ENCODE data around the gene NXPH3.

The NXPH3 gene

DNA sequence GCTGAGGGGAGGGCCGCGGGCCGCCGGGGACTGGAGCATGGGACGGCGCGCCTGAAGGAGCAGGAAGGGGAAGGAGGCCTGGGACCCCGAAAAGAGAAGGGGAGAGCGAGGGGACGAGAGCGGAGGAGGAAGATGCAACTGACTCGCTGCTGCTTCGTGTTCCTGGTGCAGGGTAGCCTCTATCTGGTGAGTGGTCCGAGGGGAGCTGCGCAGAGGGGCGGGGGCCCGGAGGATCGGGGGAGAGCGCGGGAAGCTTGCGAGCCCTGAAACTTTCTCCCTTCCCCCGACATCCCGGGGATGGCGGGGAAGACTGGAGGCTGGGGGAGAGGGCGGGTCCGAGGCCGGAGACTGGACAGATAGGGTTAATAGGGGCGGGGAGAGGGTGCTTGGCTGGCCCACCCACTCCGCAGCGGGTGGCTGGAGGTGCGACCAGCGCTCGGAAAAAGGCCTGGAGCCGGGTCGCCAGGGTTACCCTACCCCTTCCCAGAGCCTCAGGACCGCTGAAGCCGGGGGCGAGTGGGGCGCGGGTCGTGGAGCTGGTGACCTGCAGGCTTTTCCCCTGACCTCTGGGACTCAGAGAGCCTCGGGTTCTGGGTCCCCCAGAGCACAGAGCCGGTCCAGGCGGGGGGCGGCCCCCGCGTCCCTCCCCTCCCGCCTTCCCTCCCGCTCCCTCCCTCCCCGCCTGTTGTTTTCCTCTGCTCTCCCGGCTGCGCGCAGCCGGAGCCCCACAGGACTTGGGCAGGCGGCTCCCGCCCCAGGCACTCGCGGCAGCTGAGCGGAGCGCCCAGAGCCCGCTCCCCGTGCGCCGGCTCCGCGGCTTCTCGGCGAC lies 631 bp downstream of the NXPH3 start:
- DNase-seq: no peak

DNA sequence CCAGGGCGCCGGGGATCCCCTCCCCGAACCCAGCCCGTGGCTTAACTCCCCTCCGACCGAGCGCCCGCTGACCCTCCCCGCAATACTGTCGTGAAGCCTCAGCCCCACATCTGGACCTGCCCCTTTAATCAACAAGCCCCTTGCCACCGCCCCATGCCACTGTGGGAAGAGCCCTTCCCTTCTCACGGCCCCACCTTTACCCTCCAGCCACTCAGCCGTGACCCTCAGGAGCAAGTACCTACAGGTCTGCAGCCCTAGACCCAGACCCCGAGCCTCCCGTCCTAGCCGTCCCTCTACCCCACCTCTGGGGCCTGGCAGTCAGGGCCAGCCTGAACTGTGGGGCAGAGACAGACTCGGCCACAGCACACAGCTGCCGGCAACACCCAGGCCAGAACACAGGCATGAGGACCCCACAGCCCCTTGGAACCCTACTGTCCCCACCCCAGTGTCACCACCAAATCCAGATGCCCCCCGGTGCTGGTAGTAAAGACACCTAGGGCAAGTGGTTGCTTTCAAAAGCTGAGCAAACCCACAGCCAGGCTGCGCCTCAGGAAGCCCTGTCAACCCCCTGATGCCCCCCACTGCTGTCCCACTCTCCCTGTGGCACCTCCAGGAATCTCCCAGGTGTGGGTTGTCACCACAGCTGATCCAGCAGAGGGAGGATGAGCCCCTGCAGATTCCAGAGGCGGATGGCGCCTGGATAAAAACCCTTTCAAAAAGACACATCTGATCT lies 1.4 kb downstream of the NXPH3 start:
- no peak for DNase-seq

DNA sequence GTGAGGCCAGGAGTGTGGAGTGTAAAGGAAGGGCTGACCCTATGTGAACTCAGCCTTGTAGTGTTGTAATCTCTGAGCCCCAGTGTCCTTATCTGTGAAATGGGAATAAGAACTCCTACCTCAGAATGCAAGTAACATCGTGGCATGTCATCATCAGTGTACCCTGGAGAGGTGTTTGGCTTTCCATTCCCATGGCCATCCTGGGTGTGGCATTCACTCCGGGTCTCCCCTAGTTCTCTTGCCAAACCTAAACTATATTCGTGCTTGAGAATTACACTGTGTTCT lies 1.9 kb downstream of the NXPH3 start:
- no peak for DNase-seq

DNA sequence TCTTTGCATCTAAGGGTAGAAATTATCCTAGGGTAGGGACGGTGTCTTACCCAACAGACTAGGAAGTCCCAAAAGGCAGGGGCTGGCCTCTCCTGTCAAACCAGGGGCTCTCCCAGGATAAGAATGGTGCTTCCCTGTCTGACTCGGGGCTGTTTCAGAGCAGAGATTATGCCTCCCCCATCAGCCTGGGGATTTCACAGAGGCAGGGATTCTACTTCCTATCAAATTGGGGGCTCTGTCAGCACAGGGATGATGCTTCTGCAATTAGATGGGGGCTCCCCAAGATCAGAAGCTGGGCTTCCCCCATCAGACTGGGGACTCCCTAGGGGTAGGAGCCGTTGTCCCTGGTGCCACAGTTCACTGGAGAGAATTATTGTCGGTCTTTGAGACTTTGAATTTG lies 2.3 kb downstream of the NXPH3 start:
- DNase-seq: no peak

DNA sequence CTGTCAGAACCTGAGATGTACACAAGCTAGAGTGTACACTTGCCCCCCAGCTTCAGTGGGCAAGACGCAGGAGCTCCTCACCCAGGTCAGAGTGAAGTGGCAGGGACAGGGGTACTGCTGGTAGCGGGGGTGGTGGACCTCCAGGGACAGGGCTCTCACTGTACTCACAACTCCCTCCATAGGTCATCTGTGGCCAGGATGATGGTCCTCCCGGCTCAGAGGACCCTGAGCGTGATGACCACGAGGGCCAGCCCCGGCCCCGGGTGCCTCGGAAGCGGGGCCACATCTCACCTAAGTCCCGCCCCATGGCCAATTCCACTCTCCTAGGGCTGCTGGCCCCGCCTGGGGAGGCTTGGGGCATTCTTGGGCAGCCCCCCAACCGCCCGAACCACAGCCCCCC lies 2.7 kb downstream of the NXPH3 start:
- no peak for DNase-seq

DNA sequence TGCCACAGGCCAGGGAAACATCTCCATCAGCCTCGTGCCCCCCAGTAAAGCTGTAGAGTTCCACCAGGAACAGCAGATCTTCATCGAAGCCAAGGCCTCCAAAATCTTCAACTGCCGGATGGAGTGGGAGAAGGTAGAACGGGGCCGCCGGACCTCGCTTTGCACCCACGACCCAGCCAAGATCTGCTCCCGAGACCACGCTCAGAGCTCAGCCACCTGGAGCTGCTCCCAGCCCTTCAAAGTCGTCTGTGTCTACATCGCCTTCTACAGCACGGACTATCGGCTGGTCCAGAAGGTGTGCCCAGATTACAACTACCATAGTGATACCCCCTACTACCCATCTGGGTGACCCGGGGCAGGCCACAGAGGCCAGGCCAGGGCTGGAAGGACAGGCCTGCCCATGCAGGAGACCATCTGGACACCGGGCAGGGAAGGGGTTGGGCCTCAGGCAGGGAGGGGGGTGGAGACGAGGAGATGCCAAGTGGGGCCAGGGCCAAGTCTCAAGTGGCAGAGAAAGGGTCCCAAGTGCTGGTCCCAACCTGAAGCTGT lies 3.4 kb downstream of the NXPH3 start:
- no peak for DNase-seq

DNA sequence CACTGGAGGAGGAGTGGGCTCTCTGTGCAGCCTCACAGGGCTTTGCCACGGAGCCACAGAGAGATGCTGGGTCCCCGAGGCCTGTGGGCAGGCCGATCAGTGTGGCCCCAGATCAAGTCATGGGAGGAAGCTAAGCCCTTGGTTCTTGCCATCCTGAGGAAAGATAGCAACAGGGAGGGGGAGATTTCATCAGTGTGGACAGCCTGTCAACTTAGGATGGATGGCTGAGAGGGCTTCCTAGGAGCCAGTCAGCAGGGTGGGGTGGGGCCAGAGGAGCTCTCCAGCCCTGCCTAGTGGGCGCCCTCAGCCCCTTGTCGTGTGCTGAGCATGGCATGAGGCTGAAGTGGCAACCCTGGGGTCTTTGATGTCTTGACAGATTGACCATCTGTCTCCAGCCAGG lies 3.9 kb downstream of the NXPH3 start:
- no peak for DNase-seq

DNA sequence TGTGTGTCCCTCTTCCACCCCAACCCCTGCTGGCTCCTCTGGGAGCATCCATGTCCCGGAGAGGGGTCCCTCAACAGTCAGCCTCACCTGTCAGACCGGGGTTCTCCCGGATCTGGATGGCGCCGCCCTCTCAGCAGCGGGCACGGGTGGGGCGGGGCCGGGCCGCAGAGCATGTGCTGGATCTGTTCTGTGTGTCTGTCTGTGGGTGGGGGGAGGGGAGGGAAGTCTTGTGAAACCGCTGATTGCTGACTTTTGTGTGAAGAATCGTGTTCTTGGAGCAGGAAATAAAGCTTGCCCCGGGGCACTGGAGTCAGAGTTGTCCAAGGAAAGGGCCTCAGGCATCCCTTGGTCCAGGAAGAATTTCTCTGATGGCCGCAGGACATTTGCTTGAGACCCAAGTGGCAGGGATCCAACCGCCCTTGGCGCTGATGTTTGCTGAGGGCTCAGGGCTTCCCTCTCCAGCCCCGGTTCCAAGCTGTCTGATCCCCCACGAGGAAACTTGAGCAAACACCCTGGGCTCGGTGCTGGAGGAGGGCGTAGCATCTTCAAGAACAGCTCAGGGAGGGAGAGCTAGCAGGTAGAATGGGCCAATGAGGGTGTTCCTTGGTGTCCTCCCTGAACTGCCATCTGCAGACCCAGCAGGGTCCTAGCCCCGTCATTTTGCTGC lies 4.5 kb downstream of the NXPH3 start:
- no peak for DNase-seq

DNA sequence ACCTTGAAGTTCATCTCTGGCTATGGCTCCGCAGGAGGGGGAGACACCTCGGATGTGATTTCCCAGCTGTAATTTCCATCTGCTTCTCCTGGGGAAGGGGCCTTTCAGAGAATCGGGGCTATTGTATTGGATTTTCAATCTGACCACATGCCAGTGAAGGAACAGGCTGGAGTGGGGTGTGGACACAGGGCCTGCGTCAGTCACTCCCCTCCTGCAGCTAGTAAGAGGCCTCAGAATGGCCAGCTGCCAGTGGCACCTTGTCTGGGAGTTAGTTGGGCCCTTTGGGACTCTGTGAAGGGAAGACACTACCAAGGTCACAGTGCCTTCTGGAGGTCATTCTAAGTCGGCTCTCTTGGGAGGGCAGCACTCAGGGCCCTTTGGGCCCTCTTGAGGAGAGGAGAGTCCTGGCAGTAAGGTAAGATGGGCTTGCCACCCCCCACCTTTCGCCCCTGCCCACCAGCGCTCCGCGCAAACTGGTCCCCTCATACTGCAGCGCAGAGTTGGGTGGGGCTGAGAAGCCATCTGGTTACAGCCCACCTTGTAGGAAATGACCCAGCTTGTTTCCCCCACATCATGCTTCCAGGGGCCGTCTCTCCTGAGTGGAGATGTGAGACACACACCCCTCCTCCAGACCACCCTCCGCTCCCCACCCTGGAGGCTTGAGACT lies 5.4 kb downstream of the NXPH3 start:
- DNase-seq: no peak

DNA sequence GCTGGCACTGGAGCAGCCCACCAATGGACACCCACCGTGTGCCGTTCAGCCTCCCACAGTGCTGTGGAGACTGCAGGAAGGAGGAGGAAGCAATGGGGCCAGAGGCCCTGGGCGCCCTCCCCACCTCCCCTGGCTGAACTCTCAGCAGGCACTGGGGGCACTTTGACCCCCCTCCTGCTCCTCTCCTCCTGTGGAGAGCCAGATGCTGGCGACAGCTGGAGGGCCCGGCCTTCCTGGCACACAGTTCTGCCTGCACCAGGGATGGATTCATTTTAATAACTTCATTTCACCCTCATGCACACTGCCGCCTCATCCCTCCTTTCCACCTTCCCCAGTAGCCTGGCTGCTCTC lies 6.0 kb downstream of the NXPH3 start:
- DNase-seq: no peak

DNA sequence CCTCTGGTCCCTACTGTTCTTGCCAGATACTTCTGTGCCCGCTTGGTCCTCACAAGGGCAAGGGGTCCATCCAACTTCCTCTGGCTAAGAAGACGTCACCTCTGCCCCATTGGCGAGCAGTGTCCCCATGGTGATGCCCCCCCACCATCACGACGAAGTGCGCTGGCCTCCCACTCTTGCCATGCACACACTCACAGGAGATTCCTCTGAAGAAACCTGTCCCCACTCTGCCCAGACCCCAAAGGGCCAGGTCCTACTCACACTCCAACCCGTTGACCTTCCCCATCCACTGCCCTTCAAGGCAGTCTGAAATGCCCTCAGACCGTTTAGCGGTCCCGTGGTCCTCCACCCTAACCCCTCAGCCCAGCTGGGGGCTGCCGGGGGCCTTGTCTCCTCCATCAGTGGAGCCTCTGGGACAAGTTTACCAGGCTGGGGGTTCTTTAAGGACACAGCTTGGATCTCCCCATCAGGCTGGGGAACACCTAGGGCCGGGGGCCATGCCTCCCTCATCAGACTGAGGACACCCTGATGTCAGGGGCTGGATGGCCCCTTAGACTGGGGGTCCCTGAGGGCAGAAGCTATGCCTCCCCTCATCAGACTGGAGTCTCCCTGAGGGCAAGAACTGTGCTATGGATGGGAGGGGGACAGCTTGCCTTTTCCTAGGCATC lies 6.5 kb downstream of the NXPH3 start:
- no peak for DNase-seq

DNA sequence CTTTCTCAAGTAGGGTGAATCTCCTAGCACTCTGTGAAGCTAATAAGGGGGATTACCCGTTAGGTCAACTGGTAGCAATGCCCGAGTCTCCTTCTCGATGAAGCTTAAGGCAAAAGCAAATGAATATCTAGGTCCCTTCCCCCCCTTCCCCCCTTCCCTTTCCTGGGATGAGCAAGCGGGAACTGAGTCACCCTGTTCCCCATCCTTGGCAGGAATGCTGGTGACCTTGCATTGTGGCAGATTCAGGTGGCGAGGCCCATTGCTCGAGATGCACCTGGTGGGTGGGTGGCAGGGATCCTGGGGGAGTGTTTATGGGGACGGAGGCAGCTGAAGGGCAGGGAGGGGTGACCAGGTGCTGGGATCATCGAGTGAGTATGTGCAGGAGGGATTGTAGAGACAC lies 7.1 kb downstream of the NXPH3 start:
- no peak for DNase-seq

DNA sequence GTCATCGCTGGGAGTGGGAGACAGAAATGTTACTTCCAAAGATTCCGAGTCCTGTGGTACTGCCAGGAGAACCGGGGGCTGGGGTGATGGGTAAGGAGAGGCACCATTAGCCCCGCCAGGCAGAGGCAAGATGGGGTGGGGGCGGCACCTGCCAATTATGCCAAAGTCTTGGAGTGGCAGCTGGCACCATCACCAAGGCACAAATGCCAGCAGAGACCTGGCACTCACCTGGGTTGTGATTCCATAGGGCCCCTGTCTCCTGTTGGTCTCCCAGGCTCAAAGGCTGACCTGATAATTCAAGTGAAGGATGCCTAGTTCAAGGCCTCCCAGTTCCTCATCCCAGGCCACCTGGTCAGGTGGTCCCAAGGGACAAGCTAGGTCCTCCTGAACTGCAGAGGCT lies 7.6 kb downstream of the NXPH3 start:
- no peak for DNase-seq

DNA sequence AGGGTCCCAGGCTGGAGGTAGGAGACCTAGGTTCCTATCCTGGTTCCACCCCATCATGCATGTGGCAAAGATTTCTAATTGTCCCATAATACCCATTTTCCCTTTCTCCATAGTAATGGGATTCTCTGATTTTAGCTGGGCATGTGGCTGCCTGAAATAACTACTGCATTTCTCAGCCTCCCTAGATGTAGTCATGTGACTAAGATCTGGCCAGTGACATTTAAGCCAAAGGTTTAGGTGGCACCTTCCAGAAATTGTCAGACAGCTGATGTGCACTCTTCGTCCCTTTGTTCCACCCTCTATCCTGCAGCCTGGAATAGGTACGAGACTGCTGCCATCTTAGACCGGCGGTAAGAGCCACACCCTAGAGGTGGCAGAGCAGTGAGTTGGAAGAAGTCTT lies 8.2 kb downstream of the NXPH3 start:
- no peak for DNase-seq

DNA sequence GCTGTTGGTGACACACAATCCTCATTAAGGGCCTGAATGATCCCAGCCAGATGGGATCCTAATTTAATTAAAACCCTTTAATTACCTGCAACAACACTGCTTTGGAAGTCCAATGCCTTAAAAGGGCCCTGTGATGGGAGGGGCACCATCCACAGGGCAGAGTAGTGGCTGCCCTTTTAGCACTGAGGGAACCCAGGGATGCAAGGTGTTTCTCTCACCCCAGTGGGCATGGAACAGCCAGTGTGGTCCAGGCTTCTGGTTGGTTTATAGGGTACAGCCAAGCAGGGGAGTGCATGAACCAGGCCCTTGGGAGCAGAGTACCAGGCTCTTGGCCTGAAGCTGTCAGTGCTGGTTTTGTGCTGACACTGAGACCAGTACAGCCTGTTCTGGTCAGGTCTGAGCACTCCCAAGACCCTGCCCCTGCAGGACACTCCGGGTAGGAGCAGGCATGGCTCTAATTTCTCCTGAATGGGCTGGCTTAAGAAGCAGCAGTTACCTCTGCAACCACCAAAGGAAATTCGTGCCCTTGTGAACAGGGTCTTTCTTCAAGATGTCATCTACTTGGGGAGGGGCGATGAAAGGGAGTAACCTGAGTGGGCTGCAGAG lies 9.9 kb downstream of the NXPH3 start:
- no peak for DNase-seq

DNA sequence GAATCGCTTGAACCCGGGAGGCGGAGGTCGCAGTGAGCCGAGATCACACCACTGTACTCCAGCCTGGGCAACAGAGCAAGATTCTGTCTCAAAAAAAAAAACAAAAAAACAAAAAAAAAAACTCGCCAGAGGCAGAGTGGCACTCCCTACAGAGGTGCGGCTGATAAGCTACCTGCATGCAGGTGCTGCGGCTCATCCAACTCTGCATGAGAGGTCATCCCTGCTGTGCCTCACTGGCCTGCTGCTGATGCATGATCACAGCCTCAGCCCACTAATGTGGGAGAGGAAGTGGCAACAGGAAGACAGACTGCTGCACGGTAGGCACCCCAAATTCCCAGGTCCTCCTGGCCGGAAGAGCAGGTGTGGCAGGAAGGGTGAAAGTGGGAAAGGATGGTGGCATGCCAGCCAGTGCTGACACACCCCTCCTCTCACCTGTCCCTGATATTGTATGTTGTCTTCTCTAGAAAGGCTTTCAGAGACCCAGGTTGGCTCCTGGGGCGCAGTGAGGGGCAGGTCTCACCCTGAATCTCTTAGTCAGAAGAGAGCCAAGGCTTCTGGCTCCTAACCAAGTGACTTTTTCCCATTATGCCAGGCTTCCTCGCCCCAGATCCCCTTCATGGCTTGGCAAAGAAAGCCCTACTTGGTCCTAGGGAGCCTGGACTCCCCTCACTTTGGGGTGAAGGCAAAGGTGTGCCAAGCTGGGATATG lies 11.8 kb downstream of the NXPH3 start:
- DNase-seq: no peak

DNA sequence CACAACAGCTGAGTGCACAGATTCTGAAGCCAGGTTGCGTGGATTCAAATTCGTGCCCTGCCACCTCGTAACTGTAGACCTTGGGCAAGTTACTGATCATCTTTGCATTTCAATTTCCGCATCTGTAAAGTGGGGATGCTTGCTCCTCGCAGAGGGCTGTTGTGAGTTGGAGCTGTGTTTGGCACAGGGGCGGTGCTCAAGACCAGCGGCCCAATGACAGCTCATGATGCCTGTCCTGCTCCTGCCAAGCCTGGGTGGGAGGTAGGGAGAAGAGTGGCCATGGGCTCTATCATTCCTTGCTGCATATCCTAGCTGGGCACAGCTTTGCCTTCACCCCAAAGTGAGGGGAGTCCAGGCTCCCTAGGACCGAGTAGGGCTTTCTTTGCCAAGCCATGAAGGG lies 12.6 kb downstream of the NXPH3 start:
- no peak for DNase-seq

DNA sequence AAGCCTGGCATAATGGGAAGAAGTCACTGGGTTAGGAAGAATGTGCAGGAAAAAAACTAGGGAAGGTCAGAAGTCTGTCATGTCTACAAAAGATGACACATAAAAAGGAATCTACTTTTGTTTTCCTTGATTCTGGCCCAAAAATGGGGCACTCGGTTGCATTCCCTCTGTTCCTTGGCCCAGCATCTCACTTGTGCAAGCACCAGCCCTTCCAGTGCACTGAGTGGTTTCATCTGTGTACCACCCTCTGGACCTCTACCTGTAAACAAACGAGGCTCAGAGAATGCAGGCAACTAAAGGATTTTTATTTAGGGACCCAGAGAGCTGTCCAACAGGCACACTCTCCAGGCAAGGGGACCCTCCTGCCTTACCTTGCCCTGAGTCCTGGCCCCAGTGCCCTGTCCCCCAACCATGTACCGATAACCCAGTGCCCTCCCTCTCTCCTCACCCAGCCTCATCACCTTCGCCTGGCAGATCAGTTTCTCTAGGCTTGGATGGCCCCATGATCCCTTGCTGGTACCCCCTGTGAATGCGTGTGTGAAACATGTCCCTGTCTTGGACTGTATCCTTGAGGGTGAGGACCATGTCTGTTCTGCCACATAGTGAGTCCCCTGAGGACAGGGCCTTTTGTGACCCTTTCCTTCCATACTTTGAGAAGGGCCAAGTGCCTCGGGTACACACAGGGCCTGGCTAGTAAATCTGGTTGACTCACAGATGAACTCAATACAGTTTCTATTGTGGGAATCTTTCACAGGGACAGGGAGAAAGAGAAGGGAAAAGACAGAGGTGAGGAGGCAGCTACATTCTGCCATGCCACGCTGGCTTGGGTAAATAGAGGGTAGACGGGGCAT lies 13.3 kb downstream of the NXPH3 start:
- DNase-seq: no peak

DNA sequence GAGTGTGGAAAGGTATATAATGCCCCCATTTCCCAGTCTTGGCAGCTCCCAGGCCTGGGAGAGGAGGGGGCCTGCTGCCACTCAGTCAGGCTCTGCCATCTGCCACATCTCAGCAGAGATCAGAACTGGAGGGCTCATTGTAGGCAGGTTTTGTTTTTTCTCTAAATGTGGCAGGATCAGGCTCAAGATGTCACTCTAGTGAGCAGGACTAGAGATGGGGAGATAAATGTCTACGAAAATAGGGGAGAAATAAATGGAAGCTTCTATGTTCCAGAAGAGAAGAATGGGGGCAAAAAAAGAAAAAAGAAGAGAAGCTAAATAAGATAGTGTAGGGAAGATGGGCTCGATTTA lies 13.9 kb downstream of the NXPH3 start:
- no peak for DNase-seq

DNA sequence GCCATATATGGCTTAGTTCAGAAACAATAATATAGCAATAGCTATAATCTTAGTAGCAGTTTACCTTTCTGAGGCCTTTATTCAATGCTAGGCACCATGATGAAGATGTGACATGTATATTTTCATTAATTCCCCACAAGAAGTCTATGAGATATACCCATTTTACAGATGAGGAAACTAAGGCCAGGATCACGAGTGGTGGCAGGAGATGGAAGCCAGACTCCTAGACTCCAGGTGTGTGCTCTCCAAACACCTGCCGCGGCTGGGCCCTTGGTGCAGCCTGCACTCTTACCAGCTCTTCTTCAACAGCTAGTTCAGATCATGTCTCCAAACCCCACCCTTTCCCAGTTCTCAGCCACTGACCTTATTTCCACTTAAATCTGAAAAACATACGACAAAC lies 15.2 kb downstream of the NXPH3 start:
- DNase-seq: no peak

DNA sequence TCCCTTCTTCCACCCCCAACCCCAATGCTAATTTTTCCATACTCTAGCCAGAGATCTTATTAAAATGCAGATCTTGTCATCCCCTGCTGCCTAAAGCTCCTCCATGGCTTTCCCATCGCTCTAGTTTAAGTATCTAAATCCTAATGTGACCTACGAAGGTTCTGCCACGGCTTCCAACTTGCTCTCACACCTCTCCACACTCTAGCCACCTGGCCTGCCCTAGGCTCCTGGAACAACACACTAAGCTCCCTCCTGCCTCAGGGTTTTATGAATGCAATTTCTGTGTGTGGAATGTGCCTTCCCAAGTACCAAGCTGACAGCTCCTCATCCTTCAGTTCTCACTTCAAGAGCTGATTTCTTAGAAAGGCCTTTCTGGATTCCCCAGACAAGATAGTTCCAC lies 16.6 kb downstream of the NXPH3 start:
- no peak for DNase-seq
